ENCODE results near the gene DUXB. TPM values are rescaled to one million over a fixed set of nuclear protein-coding genes. Genes with fewer than 3 reads are reported as not detected.

Gene DUXB, protein sequence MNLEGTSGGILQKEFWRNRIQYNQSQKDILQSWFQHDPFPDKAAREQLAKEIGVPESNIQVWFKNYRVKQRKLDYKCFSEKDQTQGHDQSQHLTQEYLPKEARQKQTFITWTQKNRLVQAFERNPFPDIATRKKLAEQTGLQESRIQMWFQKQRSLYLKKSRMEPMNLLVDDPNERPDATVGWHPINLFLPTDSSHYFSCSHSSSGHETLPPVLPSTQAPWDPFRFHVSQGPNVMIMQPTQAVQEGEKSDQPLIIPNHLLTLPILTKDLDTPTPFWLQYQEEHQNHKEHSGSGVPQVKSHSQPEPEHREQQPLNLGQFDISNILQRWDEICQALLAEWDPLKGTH
- total RNA-seq, result not detected

DNA sequence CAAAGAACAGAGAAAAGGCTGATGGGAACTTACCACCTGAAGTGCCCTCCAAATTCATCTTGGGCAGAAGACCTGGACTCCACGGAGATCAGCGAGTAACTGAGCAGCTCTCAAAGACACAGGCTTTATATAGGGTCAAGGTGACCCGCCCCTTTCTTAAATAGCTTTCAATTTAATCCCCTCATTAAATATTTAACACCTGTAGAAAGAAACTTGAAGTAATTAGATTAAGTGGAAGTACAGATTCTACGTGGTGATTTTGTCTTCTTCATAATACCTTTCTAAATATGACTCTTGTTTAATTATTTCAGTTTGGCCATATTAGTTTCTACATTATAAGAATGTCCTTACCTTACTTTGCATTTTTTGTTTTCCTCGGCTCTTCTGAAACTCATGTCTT is at the start of gene DUXB:
DUXB (minus strand) TSS at position 101 of the 400 bp plus-strand sequence; CDS start at position 58, 43 bp downstream.
- CTCF ChIA-PET, result no interaction called here
- POLR2A ChIA-PET, result no interaction called here

DNA sequence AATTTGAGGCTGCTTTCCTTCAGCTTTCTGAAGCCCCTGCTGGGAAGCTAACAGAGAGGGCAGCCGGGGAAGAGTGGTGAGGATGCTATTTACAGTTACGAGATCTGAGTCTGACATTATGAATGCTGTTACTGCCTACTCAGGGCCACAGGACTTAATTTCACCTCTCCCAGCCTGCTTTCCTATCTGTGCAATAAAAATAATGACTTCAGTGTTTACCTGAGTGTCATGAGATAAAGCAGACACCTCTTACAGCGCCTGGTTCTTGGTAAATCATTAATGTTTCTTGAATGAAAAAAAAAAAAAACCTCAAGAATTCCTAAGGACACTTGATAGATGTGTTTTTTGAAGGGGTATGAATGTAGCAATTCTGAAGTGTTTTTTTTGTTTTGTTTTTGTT is 49.3 kb upstream of the DUXB start:
- CTCF ChIA-PET, result no interaction called here

DNA sequence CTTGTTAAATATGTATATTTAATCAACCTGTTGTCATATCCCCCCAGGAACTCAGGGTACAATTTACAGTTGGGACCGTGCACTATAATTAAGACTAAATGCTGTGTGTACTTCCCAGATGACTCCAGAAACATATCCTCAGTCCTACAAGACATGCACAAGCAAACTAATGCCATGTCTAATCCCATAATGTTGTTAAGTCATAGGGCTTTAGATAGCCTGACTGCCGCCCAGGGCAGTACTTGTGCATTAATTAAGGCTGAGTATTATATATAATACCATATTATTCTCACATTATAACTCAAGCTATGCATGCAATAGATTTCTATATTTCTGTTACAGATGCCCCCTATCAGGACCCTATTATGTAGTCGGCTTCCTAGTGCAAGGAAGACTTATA is 45.1 kb upstream of the DUXB start:
- CTCF ChIA-PET, result interaction anchor here (0.5 kb wide), 1 partner anchor 84 kb away, joined by 4 read pairs; no protein-coding TSS in a partner anchor

More for the DNA sequence above, 49.3 kb upstream of the DUXB start:
- POLR2A ChIA-PET, result no interaction called here

DNA sequence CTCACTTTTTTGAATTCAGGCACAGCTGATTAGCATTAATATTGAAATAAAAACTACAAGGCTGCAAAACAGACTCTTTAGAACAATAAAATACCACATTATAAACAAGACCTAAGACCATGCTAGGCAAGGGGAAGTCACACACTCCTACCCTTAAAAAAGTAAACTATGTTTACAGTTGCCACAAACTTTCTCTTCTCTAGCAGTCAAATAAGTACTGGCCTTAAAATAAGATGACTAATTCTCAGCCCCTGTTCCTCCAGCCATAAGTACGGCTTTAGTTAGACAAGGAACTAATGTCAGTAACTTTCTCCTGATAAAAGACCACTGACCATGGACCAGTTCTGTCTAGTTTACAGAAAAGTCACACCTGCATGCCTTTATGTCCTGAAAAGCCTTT is 44.6 kb upstream of the DUXB start:
- POLR2A ChIA-PET, result no interaction called here
- CTCF ChIA-PET, result interaction anchor here (0.5 kb wide), 1 partner anchor 83 kb away, joined by 4 read pairs; no protein-coding TSS in a partner anchor

More for the DNA sequence above, 45.1 kb upstream of the DUXB start:
- POLR2A ChIA-PET, result no interaction called here

DNA sequence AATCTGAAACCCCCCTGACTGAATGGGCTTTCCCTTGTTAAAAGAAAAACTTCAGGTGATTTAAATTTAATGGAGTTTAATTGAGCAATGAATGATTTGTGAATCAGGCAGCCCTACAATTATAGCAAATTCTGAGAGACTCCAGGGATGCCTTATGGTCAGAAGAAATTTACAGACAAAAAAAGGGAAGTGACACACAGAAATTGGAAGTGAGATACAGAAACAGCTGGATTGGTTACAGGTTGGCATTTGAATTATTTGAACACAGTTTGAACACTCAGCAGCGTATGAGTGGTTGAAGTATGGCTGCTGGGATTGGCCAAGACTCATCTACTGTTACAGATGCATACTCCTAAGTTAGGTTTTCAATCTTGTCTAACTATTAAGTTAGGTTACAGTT is 44.0 kb upstream of the DUXB start:
- ChIA-PET POLR2A (no interaction called here), CTCF (no interaction called here)

DNA sequence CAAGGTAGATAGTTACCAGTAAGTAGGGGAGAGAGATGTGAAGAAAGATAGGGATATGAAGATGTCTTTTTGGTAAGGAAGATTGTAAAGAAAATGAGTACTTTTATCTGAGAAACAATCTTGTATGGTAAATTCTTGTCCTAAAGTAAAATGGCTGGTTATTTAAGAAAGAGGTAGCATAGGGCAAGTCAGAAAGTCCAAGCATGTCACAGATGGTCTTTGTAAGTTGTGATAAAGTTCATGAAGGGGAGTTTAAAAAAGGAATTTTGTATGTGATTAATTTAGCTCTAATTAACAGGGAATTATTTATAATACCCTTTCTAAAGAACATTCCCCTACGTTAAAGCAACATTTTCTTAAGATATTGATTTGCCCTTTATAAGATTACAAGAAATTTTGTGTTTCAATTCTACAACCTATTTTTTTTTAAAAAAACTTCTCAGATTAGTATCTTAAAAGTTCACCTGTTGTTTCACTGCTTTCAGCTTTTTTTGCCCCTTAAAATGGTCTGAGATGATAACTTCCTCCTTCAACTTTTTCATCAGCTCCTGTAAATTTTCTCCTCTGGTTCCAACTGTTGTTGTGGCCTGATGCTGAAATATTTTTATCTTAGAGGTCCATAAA is 41.3 kb upstream of the DUXB start:
- POLR2A ChIA-PET, result no interaction called here
- CTCF ChIA-PET, result no interaction called here

DNA sequence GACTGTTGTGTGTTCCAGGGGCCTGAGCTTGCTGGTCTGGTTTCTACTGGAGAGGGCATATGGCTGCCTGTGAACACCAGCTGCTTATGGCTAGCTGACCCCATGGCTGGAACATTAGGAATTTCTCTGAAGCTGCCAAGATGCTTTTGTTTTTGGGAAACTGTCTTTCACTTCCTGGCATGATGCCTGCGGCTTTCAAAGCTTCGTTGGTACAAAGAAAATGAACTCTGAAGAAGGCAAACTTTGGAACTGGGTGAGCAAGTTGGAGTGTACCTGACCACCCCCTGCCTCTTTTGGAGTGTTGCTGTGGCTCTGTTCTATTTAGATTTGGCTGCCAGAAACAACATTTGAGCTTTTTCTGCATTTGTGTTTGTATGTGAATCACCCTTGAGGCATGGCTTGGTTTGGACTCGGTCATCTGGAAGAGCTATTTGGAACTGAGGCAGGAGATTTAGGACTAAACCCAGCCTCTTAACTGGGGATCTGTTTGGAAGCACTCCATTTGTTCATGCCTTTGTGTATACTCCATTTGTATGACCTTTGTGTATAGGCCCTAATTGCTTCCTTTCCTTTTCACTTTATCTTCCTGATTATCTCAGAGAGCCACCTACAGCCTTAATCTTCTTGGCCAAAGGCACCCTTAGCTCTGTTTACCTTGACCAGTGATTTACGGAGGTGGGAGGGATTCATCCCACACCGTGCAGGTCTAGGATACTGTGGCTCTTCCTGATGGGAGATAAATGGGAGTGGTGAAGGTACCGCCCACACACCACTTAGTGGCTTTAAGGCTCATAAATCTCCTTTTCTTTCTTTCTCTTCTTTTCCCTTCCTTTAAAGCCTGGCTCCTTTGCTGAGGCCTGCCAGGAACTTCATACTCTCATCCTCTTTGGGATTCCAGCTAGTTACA is 32.3 kb upstream of the DUXB start:
- ChIA-PET POLR2A (no interaction called here), CTCF (no interaction called here)

DNA sequence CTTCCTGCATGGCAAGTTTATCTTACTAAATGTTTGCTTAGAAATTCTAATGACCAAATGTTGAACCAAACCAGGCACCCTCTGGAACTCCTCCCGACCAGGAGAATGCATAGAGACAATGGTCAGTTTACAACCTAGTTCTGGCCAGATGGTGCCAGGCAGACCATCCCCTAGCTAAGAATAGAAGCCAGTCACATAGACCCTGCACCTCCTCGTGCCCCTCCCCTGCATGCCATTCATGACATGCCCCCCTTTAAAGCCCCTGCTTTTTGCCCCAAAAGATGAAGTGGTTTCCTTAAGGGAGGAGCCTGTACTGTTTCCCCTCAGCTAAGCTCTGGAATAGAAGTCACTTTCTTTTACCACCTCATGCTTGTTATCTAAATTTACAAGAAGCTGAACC is 31.6 kb upstream of the DUXB start:
- CTCF ChIA-PET, result no interaction called here

DNA sequence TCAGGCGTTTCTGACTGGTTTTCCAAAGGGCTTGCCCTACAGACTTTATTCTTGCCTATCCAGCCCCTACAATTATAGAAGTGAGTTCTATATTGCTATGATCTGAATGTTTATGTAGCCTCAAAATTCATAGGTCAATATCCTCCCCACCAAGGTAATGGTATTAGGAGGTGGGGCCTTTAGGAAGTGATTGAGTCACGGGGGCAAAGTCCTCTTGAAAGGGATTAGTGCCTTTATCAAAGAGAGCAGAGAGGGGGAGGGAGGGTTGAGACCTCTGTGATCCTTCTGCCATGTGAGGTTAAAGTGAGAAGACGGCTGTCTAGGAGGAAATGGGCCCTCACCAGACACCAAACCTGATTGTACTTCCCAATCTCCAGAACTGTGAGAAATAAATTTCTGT is 26.0 kb upstream of the DUXB start:
- ChIA-PET POLR2A (no interaction called here), CTCF (no interaction called here)

More for the DNA sequence above, 31.6 kb upstream of the DUXB start:
- POLR2A ChIA-PET, result no interaction called here

DNA sequence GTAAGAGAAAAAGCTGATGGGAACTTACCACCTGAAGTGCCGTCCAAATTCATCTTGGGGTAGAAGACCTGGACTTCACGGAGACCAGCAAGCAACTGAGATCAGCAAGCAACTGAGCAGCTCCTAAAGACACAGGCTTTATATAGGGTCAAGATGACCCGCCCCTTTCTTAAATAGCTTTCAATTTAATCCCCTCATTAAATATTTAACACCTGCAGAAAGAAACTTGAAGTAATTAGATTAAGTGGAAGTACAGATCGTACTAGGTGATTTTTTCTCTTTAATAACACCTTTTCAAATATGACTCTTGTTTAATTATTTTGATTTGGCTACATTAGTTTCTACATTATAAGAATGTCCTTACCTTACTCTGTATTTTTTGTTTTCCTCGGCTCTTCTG is 25.1 kb upstream of the DUXB start, which contains the start of gene CPHXL:
CPHXL (minus strand) TSS at position 101 of the 400 bp plus-strand sequence; CDS start at position 53, 48 bp downstream.
- POLR2A ChIA-PET, result no interaction called here
- CTCF ChIA-PET, result no interaction called here

DNA sequence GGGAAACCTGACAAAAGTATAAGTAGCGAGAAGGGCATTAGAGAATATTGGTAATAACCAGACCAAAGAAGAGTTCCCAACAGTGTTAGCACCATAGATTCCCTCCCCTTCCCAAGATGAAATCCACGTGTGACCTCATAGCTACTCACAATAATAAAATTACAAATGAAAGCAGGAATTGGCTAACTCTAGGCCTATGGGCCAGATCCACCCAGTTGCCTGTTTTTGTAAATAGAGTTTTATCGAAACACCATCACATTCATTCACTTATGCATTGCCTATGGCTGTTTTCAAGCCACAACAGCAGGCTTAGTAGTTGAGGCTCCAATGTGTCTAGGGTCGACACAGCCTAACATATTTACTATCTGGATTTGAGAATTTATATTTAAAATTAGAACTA is 17.2 kb upstream of the DUXB start:
- CTCF ChIA-PET, result no interaction called here
- POLR2A ChIA-PET, result no interaction called here

DNA sequence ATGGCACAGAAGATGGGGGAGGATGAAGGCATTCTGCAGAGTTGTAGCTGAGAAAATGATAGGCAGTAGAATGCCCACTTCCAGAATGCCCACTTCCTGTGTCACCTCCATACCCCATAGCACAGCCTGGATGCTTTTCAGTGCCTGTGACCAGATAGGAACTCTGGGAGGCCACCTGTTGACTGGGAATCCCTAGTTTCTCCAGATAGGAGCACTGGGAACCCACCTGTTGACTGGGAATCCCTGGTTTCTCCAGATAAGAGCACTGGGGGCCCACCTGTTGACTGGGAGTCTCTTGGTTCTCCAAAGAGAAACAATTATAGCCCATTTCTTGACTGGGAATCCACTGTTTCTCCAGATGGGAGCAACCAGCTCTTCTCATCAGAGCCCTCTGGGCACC is 13.4 kb upstream of the DUXB start:
- ChIA-PET CTCF (no interaction called here), POLR2A (no interaction called here)

DNA sequence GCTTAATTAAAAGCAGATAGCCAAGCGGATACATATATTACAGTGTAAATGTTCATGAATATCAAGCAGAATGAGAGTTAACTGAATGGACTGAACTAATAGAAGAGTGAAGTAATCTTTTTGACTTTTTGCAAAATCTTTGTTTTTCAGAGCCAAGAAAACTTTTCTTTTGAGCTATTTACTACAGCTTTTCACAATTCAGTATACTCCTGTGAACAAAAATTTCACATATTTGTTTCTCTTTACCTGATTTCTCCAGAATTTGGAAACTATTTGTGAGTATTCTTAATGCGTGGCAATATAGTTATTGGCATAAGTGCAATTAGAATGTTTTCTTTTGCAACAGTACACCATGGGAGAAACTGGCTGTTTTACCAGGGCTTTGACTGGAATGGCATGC is 9.1 kb upstream of the DUXB start:
- ChIA-PET CTCF (no interaction called here), POLR2A (no interaction called here)

DNA sequence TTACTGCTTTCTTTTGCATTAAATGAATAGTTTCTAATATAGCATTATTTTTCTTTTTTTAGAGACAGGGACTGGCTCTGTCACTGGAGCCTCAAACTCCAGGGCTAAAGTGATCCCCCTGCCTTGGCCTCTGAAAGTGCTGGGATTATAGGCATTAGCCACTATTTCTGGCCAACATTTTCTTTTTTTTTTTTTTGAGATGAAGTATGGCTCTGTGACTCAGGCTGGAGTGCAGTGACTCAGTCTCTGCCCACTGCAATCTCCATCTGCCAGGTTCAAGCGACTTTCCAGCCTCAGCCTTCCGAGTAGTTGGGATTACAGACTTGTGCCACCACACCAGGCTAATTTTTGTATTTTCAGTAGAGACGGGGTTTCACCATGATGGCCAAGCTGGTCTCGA is 2.0 kb upstream of the DUXB start:
- ChIA-PET CTCF (no interaction called here), POLR2A (no interaction called here)

DNA sequence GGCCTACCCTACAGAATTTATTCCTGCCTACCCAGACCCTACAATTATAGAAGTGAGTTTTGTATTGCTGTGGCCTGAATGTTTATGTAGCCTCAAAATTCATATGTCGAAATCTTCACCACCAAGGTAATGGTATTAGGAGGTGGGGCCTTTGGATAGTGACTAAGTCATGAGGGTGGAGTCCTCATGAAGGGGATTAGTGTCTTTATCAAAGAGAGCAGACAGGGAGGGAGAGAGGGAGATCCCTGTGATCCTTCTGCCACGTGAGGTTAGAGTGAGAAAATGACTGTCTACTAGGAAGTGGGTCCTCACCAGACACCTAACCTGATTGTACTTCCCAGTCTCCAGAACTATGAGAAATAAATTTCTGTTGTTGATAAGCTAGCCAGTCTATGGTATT is 981 bp upstream of the DUXB start:
- ChIA-PET POLR2A (no interaction called here), CTCF (no interaction called here)

DNA sequence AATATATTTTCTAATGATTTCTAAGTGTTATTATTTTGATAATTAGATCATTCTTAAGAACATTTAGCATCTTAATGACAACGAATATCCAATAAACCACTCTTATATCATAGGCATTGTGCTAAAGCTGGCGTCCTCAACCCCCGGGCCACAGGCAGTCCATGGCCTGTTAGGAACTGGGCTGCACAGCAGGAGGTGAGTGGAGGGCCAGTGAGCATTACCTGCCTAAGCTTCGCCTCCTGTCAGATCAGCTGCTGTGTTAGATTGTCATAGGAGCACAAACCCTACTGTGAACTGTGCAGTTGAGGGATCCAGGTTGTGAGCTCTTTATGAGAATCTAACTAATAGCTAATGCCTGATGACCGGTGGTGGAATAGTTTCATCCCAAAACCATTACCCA is 3.7 kb downstream of the DUXB start:
- ChIA-PET CTCF (interaction anchor here (0.9 kb wide), 1 partner anchor 23 kb away, joined by 3 read pairs; no protein-coding TSS in a partner anchor), POLR2A (no interaction called here)

DNA sequence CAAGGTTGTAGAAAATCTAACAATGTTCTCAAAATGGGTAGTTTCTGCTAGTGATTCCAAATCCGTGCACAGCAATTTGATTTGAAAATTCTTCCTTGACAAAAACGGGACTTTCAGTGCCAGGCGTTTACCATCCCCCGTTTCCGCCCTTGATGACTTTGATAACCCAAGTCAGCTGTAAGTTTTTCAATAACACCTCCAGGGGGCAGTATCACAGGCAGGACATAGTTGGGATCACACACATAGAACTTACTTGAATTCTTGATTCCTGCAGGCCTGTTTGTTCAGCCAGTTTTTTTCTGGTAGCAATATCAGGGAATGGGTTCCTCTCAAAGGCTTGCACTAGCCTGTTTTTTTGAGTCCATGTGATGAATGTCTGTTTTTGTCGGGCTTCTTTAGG is 5.6 kb downstream of the DUXB start:
- ChIA-PET POLR2A (no interaction called here), CTCF (no interaction called here)

DNA sequence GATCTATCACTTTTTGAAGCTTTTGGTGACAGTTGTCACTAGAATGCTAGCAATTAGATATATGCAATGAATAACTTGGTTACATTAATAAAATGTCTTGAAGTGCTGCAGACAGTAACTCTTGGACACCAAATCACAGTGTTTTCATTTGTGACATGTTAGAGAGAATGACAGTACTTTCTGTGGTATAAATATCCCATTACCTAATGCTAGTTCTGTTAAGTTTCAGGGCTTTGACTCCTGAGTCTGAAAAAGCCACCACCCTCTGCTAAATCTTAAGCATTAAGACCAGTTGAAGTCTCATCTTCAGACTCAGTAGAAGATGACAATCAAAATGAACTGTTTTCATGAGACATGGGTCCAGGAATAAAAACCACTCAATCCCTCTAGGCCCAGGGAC is 13.9 kb downstream of the DUXB start:
- ChIA-PET POLR2A (no interaction called here), CTCF (no interaction called here)

DNA sequence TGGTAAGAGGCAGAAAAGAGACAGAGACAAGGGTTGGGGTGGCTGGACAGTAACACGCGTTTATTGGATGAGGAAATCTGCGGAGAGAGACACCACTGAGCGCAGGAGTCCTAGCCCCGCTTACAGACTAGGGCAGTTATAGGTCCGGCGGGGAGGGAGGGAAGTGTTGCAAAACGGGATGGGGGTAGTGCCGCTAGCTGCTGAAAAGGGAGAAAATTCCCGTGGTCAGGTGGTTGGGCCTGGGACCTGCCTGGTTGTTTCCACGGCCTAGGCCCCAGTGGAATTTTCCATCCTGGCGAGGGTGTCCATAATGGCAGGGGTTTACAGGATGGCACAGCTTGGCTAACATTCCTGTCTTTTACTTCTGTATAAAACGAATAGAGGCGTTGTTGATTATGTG is 19.0 kb downstream of the DUXB start:
- POLR2A ChIA-PET, result interaction anchor here (0.5 kb wide), 1 partner anchor 8 kb away, joined by 8 read pairs; no protein-coding TSS in a partner anchor
- CTCF ChIA-PET, result no interaction called here

DNA sequence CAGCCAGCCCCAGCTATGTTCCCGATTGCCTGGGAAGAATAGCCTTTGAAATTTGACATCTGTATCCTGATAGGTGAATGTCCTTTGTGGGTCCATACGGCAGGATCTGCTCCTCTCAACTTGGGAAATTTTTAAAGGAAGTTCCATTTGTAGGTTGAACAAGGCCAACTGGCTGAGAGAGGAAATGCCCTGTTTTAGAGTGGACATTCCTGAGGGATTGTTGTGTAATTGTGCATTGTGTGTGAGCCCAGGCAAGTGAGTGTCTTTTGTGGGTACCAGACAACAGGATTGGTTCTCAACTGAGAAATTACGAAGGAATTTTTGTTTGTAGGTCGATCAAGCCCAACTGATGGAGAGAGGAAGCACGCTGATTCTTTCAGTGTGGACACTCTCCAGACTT is 21.9 kb downstream of the DUXB start:
- ChIA-PET CTCF (no interaction called here), POLR2A (no interaction called here)

DNA sequence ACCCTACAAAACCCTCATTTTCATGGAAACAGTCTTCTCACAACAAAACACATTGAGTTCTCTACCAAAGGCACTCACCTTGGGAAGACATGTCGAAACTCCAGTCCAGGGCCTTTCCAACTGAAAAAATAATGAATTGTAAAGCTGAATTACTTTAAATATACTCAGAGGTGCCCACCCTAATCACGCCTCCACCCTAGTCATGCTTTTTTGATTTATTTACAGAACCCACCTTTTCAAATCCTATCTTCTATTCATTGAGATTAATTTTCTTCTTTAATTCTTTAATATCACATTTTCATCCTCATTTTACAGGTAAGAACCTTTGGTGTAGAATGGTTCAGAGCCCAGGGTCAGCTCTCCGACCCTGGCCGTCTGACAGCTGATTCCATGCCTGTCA is 24.4 kb downstream of the DUXB start, which contains the start of gene CPHXL2:
CPHXL2 (minus strand) TSS at position 101 of the 400 bp plus-strand sequence; CDS start at position 91, 10 bp downstream.
- ChIA-PET CTCF (no interaction called here), POLR2A (no interaction called here)

All from activated CD8-positive, alpha-beta memory T cell treated with anti-CD3 and anti-CD28 coated beads for 36 hours (primary cell).